Measurements from ENCODE around the gene NEMP1.
"Not testable (repeated sequence)": the region's sequence is repeated elsewhere in the genome, so short reads cannot be mapped to it uniquely, and the experiment has no call there.

Gene NEMP1

DNA sequence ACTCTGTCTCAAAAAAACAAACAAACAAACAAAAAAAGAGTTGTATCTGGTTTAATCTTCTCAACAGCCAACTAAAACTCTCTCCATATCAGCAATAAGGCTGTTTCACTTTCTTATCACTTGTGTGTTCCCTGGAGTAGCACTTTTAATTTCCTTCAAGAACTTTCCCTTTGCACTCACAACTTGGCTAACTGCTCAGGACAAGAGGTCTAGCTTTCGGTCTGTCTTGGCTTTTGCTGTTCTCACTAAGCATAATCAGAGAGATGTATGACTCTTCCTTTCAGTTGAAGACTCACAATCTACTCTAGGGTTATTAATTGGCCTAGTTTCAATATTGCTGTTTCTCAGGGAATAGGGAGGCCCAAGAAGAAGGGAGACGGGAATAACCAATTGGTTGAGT lies 12.3 kb downstream of the NEMP1 start:
- FAIRE-seq (no peak), DNase-seq (ENCODE audit: insufficient read length) (no peak)
- no peak for TF ChIP-seq TAF1 (IDR thresholded peaks at IDR 0.05; ENCODE audit: borderline replicate concordance, low read depth, low read length)
- TF ChIP-seq POLR2A (IDR thresholded peaks at IDR 0.05; ENCODE audit: low read depth, low read length), result no peak
- TF ChIP-seq POLR2AphosphoS5 (IDR thresholded peaks at IDR 0.05; ENCODE audit: low read depth, low read length), result no peak

DNA sequence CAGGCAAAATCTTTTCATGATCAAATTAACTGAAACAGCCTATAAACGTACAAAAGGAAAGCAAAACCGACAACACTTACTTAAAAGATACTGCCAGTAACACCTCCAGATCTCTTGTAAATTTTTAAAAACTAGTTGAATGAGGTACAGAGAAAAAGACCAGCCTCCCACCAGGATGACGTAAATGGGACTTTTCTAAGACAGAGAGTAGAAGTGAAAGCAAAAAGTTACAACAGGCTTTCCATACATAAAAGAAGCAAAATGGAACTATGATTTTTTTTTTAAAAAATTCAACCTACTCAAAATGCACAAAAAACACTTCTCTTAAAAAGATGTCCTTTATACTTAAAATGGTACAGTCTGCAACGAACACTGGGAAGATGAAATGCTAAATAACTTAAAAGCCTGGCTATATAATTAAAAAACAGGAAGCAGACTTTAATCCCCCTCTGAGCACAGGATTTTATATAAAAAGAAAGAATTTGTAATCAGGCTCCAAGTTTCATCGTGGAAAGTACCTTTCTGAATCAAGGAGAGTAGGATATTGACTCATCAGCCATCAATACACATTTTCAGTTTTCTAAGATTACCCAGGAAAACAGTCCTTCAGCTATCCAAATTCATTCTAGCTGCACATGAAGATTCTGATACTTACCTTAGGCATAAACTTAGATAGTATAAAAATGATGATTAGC lies 14.5 kb downstream of the NEMP1 start:
- peak; percentile 90 for FAIRE-seq
- TF ChIP-seq TAF1 (IDR thresholded peaks at IDR 0.05; ENCODE audit: borderline replicate concordance, low read depth, low read length), result no peak
- TF ChIP-seq POLR2AphosphoS5 (IDR thresholded peaks at IDR 0.05; ENCODE audit: low read depth, low read length), result no peak
- DNase-seq (ENCODE audit: insufficient read length), result peak; percentile 23

DNA sequence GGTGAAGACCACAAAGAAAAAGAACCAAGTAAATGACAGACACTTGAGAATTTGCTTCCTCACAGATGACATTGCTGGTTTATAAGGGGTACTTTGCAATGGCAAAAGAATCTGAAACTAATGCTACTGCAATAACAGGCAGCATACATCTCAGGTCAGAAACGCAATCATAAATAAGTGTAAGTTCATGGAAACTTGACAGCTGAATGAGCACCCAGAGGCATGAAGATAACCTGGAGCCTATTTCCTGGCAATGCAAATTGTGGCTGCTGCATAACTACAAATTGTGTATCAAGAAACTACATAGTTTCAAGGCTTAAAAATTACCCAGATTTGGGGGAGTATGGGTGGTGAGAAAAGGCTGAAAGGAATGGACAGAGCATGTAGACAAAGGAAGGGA lies 20.1 kb downstream of the NEMP1 start:
- TF ChIP-seq POLR2AphosphoS5 (IDR thresholded peaks at IDR 0.05; ENCODE audit: low read depth, low read length), result no peak
- no peak for TF ChIP-seq TAF1 (IDR thresholded peaks at IDR 0.05; ENCODE audit: borderline replicate concordance, low read depth, low read length)
- no peak for TF ChIP-seq POLR2A (IDR thresholded peaks at IDR 0.05; ENCODE audit: low read depth, low read length)
- FAIRE-seq (peak; percentile 79), DNase-seq (ENCODE audit: insufficient read length) (no peak)

DNA sequence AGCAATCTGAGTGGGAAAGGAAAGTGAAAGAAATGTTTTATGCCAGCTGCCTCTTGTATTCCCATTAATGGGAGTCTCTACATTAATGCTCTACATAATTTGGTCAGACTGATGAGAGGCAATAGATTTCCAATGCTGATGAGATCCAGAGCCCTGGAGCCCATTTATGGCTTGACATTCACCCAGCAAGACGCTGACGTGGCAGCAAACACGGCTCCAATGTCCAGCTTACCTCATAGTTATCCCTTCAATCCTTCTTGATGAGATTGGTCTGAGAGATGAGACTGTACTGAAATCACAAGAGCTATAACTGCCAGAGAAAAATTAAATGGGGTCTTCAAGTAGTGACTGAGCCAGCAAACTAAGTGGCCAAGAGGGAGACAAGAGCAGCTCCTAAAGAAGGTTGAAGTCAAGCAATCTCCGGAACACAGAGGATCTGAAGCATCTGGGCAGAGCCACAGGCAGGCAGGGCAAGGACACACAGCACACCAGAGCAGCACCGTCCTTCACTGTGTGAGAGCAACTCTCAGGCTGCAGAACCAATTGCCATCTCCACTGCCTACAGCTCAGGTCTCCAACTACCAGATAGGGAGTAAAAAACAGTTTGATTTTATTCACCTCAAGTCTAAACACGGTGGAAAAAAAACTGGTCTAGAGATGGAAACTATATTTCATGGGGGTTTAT lies 21.4 kb downstream of the NEMP1 start:
- no peak for TF ChIP-seq TAF1 (IDR thresholded peaks at IDR 0.05; ENCODE audit: borderline replicate concordance, low read depth, low read length)
- no peak for TF ChIP-seq POLR2AphosphoS5 (IDR thresholded peaks at IDR 0.05; ENCODE audit: low read depth, low read length)
- no peak for TF ChIP-seq POLR2A (IDR thresholded peaks at IDR 0.05; ENCODE audit: low read depth, low read length)

DNA sequence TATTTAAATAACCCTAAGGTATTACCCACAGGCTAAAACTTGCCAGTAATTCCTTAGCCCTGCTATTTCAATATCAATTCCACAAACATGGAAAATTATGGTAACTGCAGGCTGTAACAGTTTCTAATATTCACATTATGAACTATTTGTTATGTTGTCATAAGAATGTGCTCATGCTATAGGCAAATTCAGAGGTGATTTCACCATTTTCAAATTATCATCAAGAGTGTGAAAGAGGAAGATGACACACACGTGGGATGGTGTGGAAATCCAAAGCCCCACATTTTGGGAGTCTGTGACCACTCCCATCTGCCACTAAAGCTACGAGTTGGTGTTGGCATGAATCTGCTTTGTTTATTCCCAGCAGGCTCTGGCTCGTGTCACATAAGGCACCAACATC lies 22.8 kb downstream of the NEMP1 start:
- DNase-seq (ENCODE audit: insufficient read length) (no peak), FAIRE-seq (no peak)
- TF ChIP-seq POLR2A (IDR thresholded peaks at IDR 0.05; ENCODE audit: low read depth, low read length), result no peak
- no peak for TF ChIP-seq TAF1 (IDR thresholded peaks at IDR 0.05; ENCODE audit: borderline replicate concordance, low read depth, low read length)
- TF ChIP-seq POLR2AphosphoS5 (IDR thresholded peaks at IDR 0.05; ENCODE audit: low read depth, low read length), result no peak

More for the DNA sequence above, 21.4 kb downstream of the NEMP1 start:
- no peak for DNase-seq (ENCODE audit: insufficient read length)
- no peak for FAIRE-seq

DNA sequence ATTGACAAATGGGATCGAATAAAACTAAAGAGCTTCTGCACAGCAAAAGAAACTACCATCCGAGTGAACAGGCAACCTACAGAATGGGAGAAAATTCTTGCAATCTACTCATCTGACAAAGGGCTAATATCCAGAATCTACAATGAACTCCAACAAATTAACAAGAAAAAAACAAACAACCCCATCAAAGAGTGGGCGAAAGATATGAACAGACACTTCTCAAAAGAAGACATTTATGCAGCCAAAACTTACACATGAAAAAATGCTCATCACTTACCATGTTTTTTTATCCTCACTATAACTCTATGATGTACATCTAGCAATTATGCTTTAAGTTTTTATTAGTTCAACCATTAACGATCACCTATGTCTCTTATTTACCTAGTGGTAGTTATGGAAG lies 24.7 kb downstream of the NEMP1 start:
- not testable (repeated sequence) for DNase-seq (ENCODE audit: insufficient read length); FAIRE-seq

DNA sequence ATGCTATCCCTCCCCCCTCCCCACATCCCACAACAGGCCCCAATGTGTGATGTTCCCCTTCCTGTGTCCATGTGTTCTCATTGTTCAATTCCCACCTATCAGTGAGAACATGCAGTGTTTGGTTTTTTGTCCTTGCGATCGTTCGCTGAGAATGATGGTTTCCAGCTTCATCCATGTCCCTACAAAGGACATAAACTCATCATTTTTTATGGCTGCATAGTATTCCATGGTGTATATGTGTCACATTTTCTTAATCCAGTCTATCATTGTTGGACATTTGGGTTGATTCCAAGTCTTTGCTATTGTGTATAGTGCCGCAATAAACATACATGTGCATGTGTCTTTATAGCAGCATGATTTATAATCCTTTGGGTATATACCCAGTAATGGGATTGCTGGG lies 25.4 kb downstream of the NEMP1 start:
- FAIRE-seq; DNase-seq (ENCODE audit: insufficient read length): not testable (repeated sequence)

DNA sequence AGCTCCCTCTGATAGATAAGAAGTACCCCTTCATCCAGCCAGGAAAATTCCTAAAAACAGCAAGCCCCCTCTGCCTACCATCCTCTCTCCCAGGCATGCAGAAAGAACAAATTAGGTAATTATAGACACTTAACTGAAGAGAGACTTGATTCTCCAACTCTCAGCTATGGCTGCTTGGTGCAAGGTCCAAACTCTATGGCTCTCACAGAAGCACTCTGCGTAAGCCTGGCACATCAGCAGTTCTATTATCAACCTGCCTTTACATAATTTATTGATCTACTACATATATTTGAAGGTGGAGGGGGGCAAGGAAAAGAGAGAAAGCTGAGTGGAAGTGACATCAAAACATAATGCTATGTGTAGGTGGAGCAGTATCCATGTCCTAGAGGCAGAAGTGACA lies 27.6 kb downstream of the NEMP1 start:
- TF ChIP-seq POLR2A (IDR thresholded peaks at IDR 0.05; ENCODE audit: low read depth, low read length), result no peak
- no peak for TF ChIP-seq TAF1 (IDR thresholded peaks at IDR 0.05; ENCODE audit: borderline replicate concordance, low read depth, low read length)
- TF ChIP-seq POLR2AphosphoS5 (IDR thresholded peaks at IDR 0.05; ENCODE audit: low read depth, low read length), result no peak
- FAIRE-seq (no peak), DNase-seq (ENCODE audit: insufficient read length) (no peak)

DNA sequence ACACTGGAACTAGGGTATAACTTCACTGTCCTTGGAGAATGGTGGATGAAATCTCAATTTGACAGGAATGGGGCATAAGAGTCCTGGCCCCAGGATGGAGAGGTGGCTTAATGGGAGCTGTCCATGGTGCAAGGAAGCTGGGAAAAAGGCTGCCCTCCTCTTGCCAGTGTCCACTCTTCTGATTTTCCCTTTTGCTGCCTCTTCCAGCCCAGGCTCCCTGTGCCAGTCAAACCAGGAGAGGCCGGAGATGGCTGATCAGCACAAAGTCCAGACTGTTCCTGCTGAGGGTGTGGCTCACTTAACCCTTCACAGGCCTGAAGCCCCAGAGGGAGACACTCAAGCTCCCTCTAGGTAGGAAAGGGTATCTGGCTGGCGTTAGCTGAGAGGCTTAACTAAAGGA lies 28.7 kb downstream of the NEMP1 start, which contains the start of gene MYO1A:
Gene MYO1A (minus strand): TSS at position 240 of the 400 bp plus-strand sequence. CDS start 1,806 bp downstream, outside the sequence.
- no peak for FAIRE-seq
- DNase-seq (ENCODE audit: insufficient read length), result no peak
- TF ChIP-seq POLR2AphosphoS5 (IDR thresholded peaks at IDR 0.05; ENCODE audit: low read depth, low read length) (no peak), TAF1 (IDR thresholded peaks at IDR 0.05; ENCODE audit: borderline replicate concordance, low read depth, low read length) (no peak), POLR2A (IDR thresholded peaks at IDR 0.05; ENCODE audit: low read depth, low read length) (no peak)

DNA sequence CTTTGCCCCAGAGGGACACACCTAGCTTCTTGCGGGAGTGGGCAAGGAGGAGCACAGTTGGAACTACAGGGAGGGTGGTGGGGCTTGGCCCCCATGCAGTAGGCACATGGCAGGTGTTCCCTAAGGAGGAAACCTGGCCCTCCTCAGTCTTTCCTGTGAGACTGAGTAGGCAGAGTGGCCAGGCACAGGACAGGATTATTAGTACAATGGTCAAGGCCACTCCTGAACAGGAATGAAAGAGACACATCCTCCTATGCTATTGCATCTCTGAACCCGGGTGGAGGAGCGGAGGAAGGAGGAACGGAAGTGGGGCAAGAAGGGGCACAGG lies 29.5 kb downstream of the NEMP1 start:
- TF ChIP-seq POLR2A (IDR thresholded peaks at IDR 0.05; ENCODE audit: low read depth, low read length) (no peak), TAF1 (IDR thresholded peaks at IDR 0.05; ENCODE audit: borderline replicate concordance, low read depth, low read length) (no peak), POLR2AphosphoS5 (IDR thresholded peaks at IDR 0.05; ENCODE audit: low read depth, low read length) (no peak)
- FAIRE-seq, result no peak
- no peak for DNase-seq (ENCODE audit: insufficient read length)

DNA sequence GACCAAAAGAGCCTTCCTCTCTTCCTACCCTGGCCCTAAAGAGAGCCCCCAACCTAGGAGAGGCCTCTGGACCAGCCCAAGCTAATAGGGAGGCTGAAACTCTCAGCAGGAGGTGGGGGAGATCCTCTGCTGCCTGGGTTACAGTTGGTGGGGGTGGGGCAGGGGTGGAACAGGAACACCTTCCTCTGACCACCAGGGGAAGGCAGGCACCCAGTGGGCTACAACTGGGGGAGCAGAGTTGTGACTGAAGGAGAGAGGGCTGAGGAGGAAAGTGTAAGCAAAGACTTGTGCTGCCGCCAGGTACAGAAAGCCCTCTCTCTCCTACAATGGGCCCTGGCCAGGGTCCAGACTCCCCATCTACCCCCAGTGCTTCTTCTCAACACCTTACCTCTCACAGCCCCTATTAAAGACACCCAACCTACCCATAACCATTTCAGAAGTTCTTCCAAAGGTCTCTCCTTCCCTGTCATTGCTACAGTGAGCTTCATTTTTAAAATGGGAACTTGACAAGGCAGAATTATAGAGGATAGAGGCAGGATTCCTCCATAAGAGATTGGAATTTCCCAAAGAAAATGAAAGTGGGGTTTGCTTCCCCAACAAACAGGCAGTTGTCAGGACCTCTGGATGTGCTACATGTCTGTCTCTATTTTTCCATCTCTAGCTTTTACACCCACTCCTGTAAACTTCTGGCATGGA lies 30.0 kb downstream of the NEMP1 start:
- TF ChIP-seq POLR2A (IDR thresholded peaks at IDR 0.05; ENCODE audit: low read depth, low read length), result no peak
- no peak for TF ChIP-seq TAF1 (IDR thresholded peaks at IDR 0.05; ENCODE audit: borderline replicate concordance, low read depth, low read length)
- no peak for TF ChIP-seq POLR2AphosphoS5 (IDR thresholded peaks at IDR 0.05; ENCODE audit: low read depth, low read length)
- no peak for DNase-seq (ENCODE audit: insufficient read length)
- no peak for FAIRE-seq

DNA sequence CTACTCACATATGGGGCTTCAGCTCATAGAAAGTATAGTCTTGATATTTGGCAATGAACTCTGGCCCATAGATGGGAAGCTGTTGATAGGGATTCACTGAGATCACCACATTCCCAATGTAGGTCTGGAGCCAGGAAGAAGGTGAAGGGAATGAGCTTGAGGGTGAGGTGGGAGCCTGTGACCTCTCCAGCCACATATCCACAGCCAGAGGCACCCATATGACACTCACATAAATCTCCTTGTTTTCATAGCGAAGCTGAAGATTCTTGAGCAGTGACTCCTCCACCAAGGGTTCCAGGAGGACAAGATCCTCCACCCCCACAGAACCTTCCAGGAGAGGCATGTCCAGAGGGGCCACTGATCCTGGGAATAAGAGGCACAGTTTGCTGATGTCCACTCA lies 30.6 kb downstream of the NEMP1 start:
- no peak for TF ChIP-seq POLR2A (IDR thresholded peaks at IDR 0.05; ENCODE audit: low read depth, low read length)
- TF ChIP-seq TAF1 (IDR thresholded peaks at IDR 0.05; ENCODE audit: borderline replicate concordance, low read depth, low read length), result no peak
- no peak for TF ChIP-seq POLR2AphosphoS5 (IDR thresholded peaks at IDR 0.05; ENCODE audit: low read depth, low read length)
- FAIRE-seq, result no peak
- DNase-seq (ENCODE audit: insufficient read length), result no peak

Measured in GM12892 (cell line).